ENCODE measurements around the gene ZNF106.

ZNF106 gene

DNA sequence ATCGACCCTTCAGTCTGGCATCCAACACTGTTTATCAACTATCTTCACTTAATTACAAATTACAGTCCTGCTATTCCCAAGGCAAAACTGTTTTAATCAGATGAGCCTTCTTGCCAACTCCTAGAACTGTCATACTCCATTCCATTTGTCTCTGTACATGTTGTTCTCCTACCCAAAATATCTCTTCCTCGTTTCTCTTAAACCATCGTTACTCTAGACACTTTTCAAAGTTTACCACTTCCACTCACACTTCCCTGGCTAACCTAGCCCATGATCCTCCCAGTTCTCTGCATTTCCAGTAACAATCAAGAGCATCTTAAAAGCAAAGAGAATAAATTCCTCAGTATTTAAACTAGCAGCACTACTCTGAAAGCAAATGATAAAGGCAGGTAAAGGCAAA lies 19.9 kb downstream of the ZNF106 start:
- Histone ChIP-seq H4K20me1 (ENCODE audit: insufficient read depth, low read length, poor library complexity, severe bottlenecking) (no peaks in the 10 kb centered on the region), H3F3A (ENCODE audit: low read depth) (no peaks in the 10 kb centered on the region), H3K9ac (ENCODE audit: low read depth, low read length, poor library complexity, severe bottlenecking) (no peak overlapping the region), H3K9me2 (replicated peaks; ENCODE audit: low read depth, low read length) (no peaks in the 10 kb centered on the region), H3K79me2 (ENCODE audit: insufficient read depth, low read length) (no peaks in the 10 kb centered on the region; the same call in 1 of the 2 replicates), H3K4me3 (ENCODE audit: low read length, poor library complexity, severe bottlenecking) (no peak overlapping the region), H3K27me3 (ENCODE audit: insufficient read depth, low read length, poor library complexity, severe bottlenecking) (no peaks in the 10 kb centered on the region), H2AFZ (ENCODE audit: low read length) (no peak overlapping the region), H3K4me1 (ENCODE audit: insufficient read depth, low read length, poor library complexity, severe bottlenecking) (no peaks in the 10 kb centered on the region), H3K9me3 (ENCODE audit: insufficient read depth, low read depth, low read length) (no peaks in the 10 kb centered on the region), H3K4me2 (ENCODE audit: low read depth, low read length, poor library complexity, severe bottlenecking) (no peak overlapping the region), H3K36me3 (ENCODE audit: insufficient read depth, low read length) (peaks cover 8% of the 10 kb centered on the region; the same call in 1 of the 2 replicates)
- TF ChIP-seq EZH2phosphoT487 (IDR thresholded peaks at IDR 0.05; ENCODE audit: borderline replicate concordance), result no peak
- TF ChIP-seq, protein P1, sequence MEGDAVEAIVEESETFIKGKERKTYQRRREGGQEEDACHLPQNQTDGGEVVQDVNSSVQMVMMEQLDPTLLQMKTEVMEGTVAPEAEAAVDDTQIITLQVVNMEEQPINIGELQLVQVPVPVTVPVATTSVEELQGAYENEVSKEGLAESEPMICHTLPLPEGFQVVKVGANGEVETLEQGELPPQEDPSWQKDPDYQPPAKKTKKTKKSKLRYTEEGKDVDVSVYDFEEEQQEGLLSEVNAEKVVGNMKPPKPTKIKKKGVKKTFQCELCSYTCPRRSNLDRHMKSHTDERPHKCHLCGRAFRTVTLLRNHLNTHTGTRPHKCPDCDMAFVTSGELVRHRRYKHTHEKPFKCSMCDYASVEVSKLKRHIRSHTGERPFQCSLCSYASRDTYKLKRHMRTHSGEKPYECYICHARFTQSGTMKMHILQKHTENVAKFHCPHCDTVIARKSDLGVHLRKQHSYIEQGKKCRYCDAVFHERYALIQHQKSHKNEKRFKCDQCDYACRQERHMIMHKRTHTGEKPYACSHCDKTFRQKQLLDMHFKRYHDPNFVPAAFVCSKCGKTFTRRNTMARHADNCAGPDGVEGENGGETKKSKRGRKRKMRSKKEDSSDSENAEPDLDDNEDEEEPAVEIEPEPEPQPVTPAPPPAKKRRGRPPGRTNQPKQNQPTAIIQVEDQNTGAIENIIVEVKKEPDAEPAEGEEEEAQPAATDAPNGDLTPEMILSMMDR (conservative IDR thresholded peaks at IDR 0.05; ENCODE audit: low read length), result no peak

DNA sequence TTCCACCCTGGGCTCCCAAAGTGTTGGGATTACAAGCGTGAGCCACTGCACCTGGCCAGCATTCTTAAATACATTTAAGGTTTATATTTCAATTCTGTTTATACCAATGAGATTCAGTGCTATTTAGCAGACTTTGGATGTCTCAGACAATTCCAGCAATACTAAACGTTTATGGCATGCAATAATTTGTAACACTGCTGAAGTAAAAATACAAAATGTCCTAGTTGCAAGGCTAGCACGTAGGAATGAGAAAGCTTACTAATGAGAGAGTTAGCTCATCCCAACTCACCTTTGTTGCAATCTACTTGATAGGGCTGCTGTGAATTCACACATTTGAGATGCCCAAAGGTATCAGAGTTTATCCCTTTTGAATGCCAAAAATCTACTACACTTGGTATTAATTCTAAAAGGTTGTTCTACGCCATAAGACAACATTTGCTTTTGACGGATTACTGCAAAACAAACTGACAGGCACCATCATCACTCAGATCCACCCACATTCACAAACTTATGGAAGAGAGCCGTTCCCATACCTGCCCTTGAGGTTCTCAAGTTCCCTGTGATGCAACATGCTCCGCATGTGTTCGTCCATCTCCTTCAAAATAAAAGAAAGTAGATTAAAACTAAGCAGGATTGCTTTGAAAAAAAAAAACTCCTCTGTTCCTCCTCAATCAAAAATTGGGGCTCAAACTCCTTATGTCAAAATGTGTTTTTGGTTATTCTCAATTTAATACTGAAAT lies 25.3 kb downstream of the ZNF106 start:
- no peak overlapping the region for H3K9ac ChIP-seq (ENCODE audit: low read depth, low read length, poor library complexity, severe bottlenecking)
- H3K79me2 ChIP-seq (ENCODE audit: insufficient read depth, low read length), result no peaks in the 10 kb centered on the region; the same call in 1 of the 2 replicates
- no peaks in the 10 kb centered on the region for H3K27me3 ChIP-seq (ENCODE audit: insufficient read depth, low read length, poor library complexity, severe bottlenecking)
- H3K9me2 ChIP-seq (replicated peaks; ENCODE audit: low read depth, low read length), result no peaks in the 10 kb centered on the region
- peaks cover 8% of the 10 kb centered on the region for H3K4me1 ChIP-seq (ENCODE audit: insufficient read depth, low read length, poor library complexity, severe bottlenecking)
- H4K20me1 ChIP-seq (ENCODE audit: insufficient read depth, low read length, poor library complexity, severe bottlenecking), result no peaks in the 10 kb centered on the region
- no peak overlapping the region for H3K4me3 ChIP-seq (ENCODE audit: low read length, poor library complexity, severe bottlenecking)
- H3K36me3 ChIP-seq (ENCODE audit: insufficient read depth, low read length), result peaks cover 20% of the 10 kb centered on the region; the same call in 1 of the 2 replicates
- H3K4me2 ChIP-seq (ENCODE audit: low read depth, low read length, poor library complexity, severe bottlenecking), result no peak overlapping the region
- no peak overlapping the region for H2AFZ ChIP-seq (ENCODE audit: low read length)
- TF ChIP-seq, protein P1 (conservative IDR thresholded peaks at IDR 0.05; ENCODE audit: low read length), result no peak
- no peak for TF ChIP-seq EZH2phosphoT487 (IDR thresholded peaks at IDR 0.05; ENCODE audit: borderline replicate concordance)
- no peaks in the 10 kb centered on the region for H3K9me3 ChIP-seq (ENCODE audit: insufficient read depth, low read depth, low read length)
- H3F3A ChIP-seq (ENCODE audit: low read depth), result peaks cover 5% of the 10 kb centered on the region; the same call in 1 of the 2 replicates

DNA sequence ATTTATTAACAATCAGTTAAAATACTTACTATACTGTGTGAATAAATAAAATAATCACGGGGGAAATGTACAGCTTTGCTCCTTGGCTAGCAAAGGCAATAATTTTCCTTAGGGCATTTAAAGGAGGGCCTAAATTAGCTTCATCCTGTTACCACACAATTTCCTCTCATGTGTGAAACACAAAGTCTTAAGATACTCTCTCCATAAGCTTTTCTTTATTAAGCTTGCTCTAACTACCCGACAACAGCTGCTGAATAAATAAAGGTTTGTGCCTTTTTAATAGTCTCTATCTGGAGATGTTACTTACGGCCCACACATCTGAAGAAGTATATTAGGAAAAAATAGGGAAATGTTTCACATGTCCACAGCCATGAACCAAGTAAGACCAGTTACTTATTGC lies 29.7 kb downstream of the ZNF106 start:
- Histone ChIP-seq H3K79me2 (ENCODE audit: insufficient read depth, low read length) (peaks cover 4% of the 10 kb centered on the region; the same call in 1 of the 2 replicates), H3K9me2 (replicated peaks; ENCODE audit: low read depth, low read length) (no peaks in the 10 kb centered on the region), H4K20me1 (ENCODE audit: insufficient read depth, low read length, poor library complexity, severe bottlenecking) (no peaks in the 10 kb centered on the region), H3K9me3 (ENCODE audit: insufficient read depth, low read depth, low read length) (no peaks in the 10 kb centered on the region), H3F3A (ENCODE audit: low read depth) (peaks cover 5% of the 10 kb centered on the region; the same call in 1 of the 2 replicates), H3K27me3 (ENCODE audit: insufficient read depth, low read length, poor library complexity, severe bottlenecking) (no peaks in the 10 kb centered on the region), H3K9ac (ENCODE audit: low read depth, low read length, poor library complexity, severe bottlenecking) (no peak overlapping the region), H3K36me3 (ENCODE audit: insufficient read depth, low read length) (peaks cover 18% of the 10 kb centered on the region; the same call in 1 of the 2 replicates), H3K4me2 (ENCODE audit: low read depth, low read length, poor library complexity, severe bottlenecking) (no peak overlapping the region), H3K4me3 (ENCODE audit: low read length, poor library complexity, severe bottlenecking) (no peak overlapping the region), H2AFZ (ENCODE audit: low read length) (no peak overlapping the region), H3K4me1 (ENCODE audit: insufficient read depth, low read length, poor library complexity, severe bottlenecking) (peaks cover 8% of the 10 kb centered on the region)
- TF ChIP-seq, protein P1 (conservative IDR thresholded peaks at IDR 0.05; ENCODE audit: low read length), result no peak
- no peak for TF ChIP-seq EZH2phosphoT487 (IDR thresholded peaks at IDR 0.05; ENCODE audit: borderline replicate concordance)
